Activated T-cell treated with anti-CD3 and anti-CD28 coated beads, Interleukin-2, amount 50 U/mL, for 72 hours (primary cell): ENCODE data around the gene SUMF2. TPM values are rescaled to one million over a fixed set of nuclear protein-coding genes. Genes with fewer than 3 reads are reported as not detected.
"Not testable (repeated sequence)": the region's sequence is repeated elsewhere in the genome, so short reads cannot be mapped to it uniquely, and the experiment has no call there.

Experiments used
- ATAC-seq, 2 donors: fragments of 150-1000 bp; cut with Tn5 transposase; replicated peaks in 1 of 2; 2 replicates each; pipeline ENCODE4 v1.10.0; 2021; ENCODE audit warnings: moderate library complexity in 2 of 2, mild to moderate bottlenecking in 1 of 2
- DNase-seq, 2 donors: peaks; one replicate each; pipeline ENCODE4 v3.0.0; 2021 to 2022; ENCODE audit warnings: mixed read lengths in 1 of 2
- H3K27ac Mint-ChIP-seq: one replicate; pipeline ENCODE4 v1.8.0; 2022; ENCODE audit warnings: mild to moderate bottlenecking, moderate library complexity, mixed read lengths
- H3K27me3 Mint-ChIP-seq: one replicate; pipeline ENCODE4 v1.8.0; 2022; ENCODE audit warnings: low read depth, mixed read lengths
- H3K36me3 Mint-ChIP-seq, 2 donors: one replicate each; pipeline ENCODE4 v1.8.0; 2022; ENCODE audit warnings: mixed read lengths in 2 of 2, mild to moderate bottlenecking in 1 of 2; ENCODE audit not compliant: insufficient read depth in 2 of 2
- H3K4me1 Mint-ChIP-seq: one replicate; pipeline ENCODE4 v1.8.0; 2022; ENCODE audit warnings: low read depth, mixed read lengths
- H3K4me3 Mint-ChIP-seq, 2 donors: one replicate each; pipeline ENCODE4 v1.8.0; 2022; ENCODE audit warnings: mild to moderate bottlenecking in 2 of 2, mixed read lengths in 2 of 2, moderate library complexity in 2 of 2
- H3K9me3 Mint-ChIP-seq, 2 donors: one replicate each; pipeline ENCODE4 v1.8.0; 2022; ENCODE audit warnings: mixed read lengths in 2 of 2
- total RNA-seq, 2 donors: library from RNA; stranded (reverse); gene quantifications; one replicate each; pipeline ENCODE4 v1.2.3, GENCODE V29; 2022

SUMF2 gene
- total RNA-seq, 2 donors from 2014 or later: 125 to 141 TPM

DNA sequence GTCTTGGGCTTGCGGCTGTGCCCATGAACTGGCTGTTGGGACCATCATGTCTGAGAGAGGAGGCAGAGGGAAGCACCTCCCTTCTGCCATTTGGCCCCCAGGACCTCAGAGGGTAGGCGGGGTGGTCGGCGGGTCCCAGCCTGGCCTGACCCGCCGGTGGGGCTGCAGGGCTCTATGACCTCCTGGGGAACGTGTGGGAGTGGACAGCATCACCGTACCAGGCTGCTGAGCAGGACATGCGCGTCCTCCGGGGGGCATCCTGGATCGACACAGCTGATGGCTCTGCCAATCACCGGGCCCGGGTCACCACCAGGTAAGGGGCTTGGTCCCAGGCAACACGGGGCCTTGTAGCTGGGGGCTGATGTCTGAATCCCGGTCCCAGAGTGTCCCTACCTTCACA is 14.1 kb downstream of the SUMF2 start:
- H3K4me3 Mint-ChIP-seq: no peak overlapping the region
- H3K27ac Mint-ChIP-seq: no peak overlapping the region
- DNase-seq (no peak), ATAC-seq (no peak)
- H3K9me3 Mint-ChIP-seq: no peaks in the 10 kb centered on the region
- H3K4me1 Mint-ChIP-seq: peaks cover 8% of the 10 kb centered on the region
- no peaks in the 10 kb centered on the region for H3K27me3 Mint-ChIP-seq
- H3K36me3 Mint-ChIP-seq: peaks cover 3 to 20% of the 10 kb centered on the region in 2 donors

DNA sequence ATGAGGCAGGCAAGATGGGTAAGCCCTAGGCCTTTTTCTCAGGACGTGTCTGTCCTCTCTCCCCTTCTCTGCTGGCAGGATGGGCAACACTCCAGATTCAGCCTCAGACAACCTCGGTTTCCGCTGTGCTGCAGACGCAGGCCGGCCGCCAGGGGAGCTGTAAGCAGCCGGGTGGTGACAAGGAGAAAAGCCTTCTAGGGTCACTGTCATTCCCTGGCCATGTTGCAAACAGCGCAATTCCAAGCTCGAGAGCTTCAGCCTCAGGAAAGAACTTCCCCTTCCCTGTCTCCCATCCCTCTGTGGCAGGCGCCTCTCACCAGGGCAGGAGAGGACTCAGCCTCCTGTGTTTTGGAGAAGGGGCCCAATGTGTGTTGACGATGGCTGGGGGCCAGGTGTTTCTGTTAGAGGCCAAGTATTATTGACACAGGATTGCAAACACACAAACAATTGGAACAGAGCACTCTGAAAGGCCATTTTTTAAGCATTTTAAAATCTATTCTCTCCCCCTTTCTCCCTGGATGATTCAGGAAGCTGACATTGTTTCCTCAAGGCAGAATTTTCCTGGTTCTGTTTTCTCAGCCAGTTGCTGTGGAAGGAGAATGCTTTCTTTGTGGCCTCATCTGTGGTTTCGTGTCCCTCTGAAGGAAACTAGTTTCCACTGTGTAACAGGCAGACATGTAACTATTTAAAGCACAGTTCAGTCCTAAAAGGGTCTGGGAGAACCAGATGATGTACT is 15.5 kb downstream of the SUMF2 start:
- H3K4me3 Mint-ChIP-seq: no peak overlapping the region
- H3K27me3 Mint-ChIP-seq: no peaks in the 10 kb centered on the region
- no peak for ATAC-seq
- no peak for DNase-seq
- H3K27ac Mint-ChIP-seq: no peak overlapping the region
- H3K36me3 Mint-ChIP-seq: peaks cover 4 to 16% of the 10 kb centered on the region in 2 donors
- peaks cover 2% of the 10 kb centered on the region for H3K4me1 Mint-ChIP-seq
- H3K9me3 Mint-ChIP-seq: no peaks in the 10 kb centered on the region

DNA sequence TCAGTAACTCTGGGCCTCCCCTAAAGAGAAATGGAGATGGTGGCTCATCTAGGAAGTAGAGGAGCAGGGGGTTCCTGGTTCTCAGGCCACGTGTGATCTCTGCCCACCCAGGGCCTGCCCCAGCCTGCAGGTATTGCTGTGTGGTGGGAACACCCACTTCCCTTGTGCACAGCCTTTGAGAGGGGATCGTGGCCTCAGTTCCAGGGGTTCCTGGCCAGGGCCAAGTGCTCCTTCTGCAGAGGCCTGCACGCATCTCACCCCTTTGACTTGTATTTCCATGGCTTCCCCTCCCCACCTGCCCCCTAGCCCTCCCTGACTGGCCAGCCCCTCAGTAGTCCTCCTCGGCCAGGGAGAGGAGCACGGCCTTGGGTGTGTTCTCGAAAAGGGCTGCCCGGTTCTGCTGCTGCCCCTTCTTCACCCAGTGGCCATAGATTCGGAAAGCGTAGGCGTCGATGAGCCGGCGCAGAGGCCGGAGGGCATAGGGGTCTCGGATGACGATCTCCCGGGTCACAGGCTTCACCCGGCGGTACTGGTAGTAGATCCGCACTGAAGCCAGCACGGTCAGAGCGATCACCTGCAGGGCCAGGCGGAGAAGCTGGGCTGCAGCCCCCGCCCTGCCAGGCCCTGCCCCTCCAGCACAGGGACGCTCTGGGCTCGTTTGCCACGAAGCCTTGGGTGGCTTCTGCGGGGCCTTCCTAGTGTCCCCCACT is 16.8 kb downstream of the SUMF2 start:
- H3K36me3 Mint-ChIP-seq: peaks cover 4 to 16% of the 10 kb centered on the region in 2 donors
- ATAC-seq, H3K4me1 Mint-ChIP-seq, H3K4me3 Mint-ChIP-seq, H3K27ac Mint-ChIP-seq, H3K9me3 Mint-ChIP-seq, DNase-seq, H3K27me3 Mint-ChIP-seq: not testable (repeated sequence)

DNA sequence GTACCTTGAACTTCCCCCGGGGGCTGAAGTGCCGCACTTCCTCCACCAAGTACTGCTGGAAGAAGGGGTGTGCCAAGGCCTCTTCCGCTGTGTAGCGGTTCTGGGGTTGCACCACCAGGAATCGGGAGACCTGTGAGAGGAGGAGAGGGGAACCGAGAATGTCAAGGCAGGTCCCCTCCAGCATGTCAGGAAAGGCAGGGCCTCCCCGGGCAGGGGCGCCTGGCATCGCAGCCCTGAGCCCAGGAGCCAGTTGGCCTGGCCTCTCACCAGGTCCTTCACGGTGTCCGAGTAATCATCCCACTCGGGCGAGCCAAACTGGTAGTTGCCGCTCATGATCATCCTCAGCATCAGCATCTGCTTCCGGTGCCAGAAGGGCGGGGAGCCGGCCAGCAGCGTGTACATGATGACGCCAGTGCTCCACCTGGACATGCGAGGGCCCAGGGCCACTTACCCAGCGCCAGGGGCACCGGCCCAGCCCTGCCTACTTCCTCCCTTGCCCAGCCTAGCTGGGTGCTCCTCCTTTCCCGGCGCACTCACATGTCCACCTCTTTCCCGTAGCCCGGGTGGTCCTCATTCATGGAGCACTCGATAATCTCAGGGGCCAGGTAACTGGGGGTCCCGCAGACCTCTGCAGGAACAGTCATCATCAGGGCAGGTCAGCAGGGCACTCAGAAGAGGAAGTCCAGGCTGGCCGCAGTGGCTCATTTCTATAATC is 17.7 kb downstream of the SUMF2 start:
- Mint-ChIP-seq H3K9me3 (no peaks in the 10 kb centered on the region), H3K36me3 (peaks cover 2 to 14% of the 10 kb centered on the region in 2 donors), H3K27me3 (no peaks in the 10 kb centered on the region)

DNA sequence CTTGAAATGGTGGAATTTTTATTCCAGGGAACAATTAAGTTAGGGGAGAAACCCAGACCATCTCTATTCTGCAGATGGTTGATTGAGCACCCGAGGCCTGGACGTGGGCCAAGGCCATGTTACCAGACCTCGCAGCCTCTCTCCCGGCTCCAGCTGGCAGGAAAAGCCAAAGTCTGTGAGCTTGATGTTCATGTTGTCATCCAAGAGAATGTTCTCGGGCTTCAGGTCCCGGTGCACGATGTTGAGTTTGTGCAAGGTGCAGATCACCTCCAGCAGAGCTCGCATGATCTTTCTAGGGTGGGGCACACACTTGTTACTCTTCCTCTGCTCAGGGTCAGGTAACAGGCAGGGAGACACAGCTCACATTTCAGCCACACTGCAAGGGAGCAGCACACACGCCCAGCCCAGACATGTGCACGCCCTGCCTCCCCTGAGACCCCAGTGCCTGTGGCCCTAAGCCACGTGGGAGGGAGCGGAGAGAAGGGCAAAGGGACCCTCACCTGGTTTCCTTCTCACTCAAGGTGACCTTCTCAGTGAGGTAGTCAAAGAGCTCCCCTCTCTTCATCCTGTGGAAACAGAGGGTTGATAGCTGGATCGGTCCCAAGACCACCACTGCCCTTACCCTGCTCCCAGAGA is 19.2 kb downstream of the SUMF2 start:
- no peaks in the 10 kb centered on the region for H3K27me3 Mint-ChIP-seq
- H3K9me3 Mint-ChIP-seq: no peaks in the 10 kb centered on the region
- H3K27ac Mint-ChIP-seq: no peak overlapping the region
- no peak overlapping the region for H3K4me3 Mint-ChIP-seq
- peaks cover 1 to 13% of the 10 kb centered on the region in 2 donors for H3K36me3 Mint-ChIP-seq
- DNase-seq (no peak), ATAC-seq (no peak)
- H3K4me1 Mint-ChIP-seq: no peaks in the 10 kb centered on the region

More for the DNA sequence above, 17.7 kb downstream of the SUMF2 start:
- Mint-ChIP-seq H3K4me3 (no peak overlapping the region), H3K27ac (no peak overlapping the region), H3K4me1 (no peaks in the 10 kb centered on the region)
- DNase-seq: no peak
- no peak for ATAC-seq

DNA sequence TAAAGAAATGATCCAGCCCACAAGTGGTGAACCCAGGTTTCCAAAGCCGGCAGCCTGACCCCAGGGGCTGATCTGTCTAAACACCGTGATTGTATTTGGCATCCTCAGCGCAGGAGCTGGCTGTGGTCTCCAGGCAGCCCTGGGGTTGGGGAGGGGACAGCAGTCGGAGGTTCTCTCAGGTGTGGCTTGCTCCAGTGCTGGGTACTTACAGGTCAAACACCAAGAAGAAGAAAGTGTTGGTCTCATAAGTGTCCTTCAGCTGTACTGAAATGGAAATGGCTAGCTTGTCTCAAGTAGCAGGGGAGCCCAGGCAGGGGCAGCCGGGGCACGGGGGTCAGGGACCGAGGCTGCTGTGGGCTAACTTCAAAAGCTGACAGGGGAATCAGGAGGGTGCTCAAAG is 22.7 kb downstream of the SUMF2 start:
- ATAC-seq: no peak
- Mint-ChIP-seq H3K36me3 (peaks cover 1 to 2% of the 10 kb centered on the region in 2 donors), H3K4me3 (no peak overlapping the region), H3K27me3 (no peaks in the 10 kb centered on the region), H3K27ac (no peak overlapping the region), H3K4me1 (no peaks in the 10 kb centered on the region), H3K9me3 (no peaks in the 10 kb centered on the region)
- DNase-seq: no peak

DNA sequence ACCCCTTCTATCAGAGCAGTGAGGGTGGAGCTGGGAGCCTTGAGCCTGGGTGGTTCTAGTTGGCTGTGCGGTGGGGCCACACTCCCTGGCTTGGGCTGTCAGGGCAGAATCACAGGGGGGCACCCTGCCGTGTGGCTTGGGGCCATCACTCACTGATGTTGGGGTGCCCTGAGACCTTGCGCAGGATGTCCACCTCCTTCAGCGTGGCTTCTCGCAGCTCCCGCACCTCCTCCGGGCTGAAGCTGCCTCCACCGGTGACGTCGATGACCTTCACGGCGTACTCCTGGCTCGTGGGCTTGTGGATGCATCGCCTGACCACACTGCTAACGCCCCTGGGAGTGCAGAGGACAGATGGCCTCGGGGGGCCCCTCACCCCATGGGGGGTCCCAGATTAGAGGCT is 23.4 kb downstream of the SUMF2 start:
- Mint-ChIP-seq H3K4me1 (no peaks in the 10 kb centered on the region), H3K4me3 (no peak overlapping the region), H3K27me3 (no peaks in the 10 kb centered on the region), H3K36me3 (peaks cover 1 to 2% of the 10 kb centered on the region in 2 donors), H3K27ac (no peak overlapping the region), H3K9me3 (no peaks in the 10 kb centered on the region)
- DNase-seq (no peak), ATAC-seq (no peak)

DNA sequence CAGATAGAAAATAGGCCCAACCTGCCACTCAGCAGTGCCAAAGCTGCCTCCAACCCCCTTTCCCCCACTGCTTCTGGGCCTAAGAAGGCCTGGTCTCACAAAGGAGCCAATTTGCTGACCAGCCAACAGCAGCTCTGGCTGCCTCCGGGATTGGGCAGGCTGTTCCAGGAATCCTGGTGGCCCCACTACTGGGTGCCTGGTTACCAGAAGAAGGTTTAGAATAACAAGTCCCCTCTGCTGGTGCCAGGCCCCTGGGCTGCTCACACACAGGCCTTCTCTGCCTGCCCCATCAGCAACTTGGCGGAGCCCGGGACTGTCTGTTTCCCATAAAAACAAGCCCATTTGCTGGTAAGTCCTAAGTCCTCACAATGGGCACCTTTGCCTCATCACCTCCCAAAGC is 27.5 kb downstream of the SUMF2 start:
- peak; percentile 10 to 12 for ATAC-seq
- no peak overlapping the region for H3K4me3 Mint-ChIP-seq

DNA sequence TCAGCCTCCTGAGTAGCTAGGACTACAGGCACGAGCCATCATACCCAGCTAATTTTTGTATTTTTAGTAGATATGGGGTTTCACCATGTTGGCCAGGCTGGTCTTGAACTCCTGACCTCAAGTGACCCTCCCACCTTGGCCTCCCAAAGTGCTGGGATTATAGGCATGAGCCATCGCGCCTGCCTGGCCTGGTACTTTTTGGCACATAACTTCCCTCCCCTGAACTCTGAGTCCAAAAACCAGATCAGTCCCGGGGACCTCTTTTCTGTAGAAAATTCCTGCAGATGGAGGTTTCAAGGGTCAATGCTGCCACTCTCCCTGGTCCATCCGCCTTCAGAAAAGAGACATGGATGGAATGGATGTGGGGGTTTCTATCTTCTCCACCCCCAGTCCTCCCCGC is 28.3 kb downstream of the SUMF2 start:
- not testable (repeated sequence) for ATAC-seq, H3K4me1 Mint-ChIP-seq, H3K27me3 Mint-ChIP-seq, H3K4me3 Mint-ChIP-seq, H3K9me3 Mint-ChIP-seq, H3K27ac Mint-ChIP-seq, DNase-seq, H3K36me3 Mint-ChIP-seq

More for the DNA sequence above, 27.5 kb downstream of the SUMF2 start:
- no peaks in the 10 kb centered on the region for H3K9me3 Mint-ChIP-seq
- no peaks in the 10 kb centered on the region for H3K27me3 Mint-ChIP-seq
- no peak overlapping the region for H3K27ac Mint-ChIP-seq
- no peaks in the 10 kb centered on the region for H3K4me1 Mint-ChIP-seq
- H3K36me3 Mint-ChIP-seq: peaks cover 2 to 4% of the 10 kb centered on the region in 2 donors
- DNase-seq: no peak

DNA sequence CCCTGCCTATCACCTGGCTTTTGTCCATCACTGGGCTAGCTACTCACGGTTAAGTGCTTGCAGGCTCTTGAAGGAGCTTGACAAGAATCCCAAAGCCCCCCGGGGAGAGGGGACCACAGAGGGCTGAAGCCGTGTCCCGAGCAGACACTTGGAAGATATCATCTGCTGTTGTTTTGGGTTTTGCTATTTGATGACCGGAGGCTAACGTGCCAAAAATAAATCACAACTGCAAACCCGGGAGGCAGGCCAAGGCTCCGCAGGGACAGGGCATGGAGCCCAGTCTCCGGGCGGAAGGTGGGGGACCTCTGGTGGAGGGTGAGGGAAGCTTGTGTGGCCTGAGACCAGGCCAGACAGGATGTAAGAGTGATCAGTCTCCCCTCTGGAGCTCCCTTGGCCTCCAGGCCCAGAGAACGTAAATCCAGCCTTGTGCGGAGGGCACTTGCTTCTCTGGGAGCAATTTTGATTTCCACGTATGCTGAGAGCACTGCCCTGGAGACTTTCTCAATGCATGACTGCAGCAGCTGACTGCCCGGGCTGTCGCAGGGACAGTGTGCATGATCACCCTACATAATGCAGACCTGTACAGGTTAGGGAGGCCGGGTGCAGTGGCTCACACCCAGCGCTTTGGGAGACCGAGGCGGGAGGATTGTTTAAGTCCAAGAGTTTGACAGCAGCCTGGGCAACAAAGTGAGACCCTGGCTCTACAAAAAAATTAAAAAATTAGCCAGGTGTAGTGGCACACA is 28.9 kb downstream of the SUMF2 start, which contains the start of gene PHKG1:
PHKG1 (minus strand) TSS at position 164 of the 743 bp plus-strand sequence. CDS start 4,011 bp downstream, outside the sequence.
- Mint-ChIP-seq H3K36me3 (peaks cover 2 to 5% of the 10 kb centered on the region in 2 donors), H3K4me3 (no peak within 1 kb of the TSS), H3K4me1 (no peaks in the 10 kb centered on the region), H3K27ac (no peak within 1 kb of the TSS), H3K27me3 (no peaks in the 10 kb centered on the region), H3K9me3 (no peaks in the 10 kb centered on the region)
- ATAC-seq: peak; percentile 18 to 23
- DNase-seq: no peak

DNA sequence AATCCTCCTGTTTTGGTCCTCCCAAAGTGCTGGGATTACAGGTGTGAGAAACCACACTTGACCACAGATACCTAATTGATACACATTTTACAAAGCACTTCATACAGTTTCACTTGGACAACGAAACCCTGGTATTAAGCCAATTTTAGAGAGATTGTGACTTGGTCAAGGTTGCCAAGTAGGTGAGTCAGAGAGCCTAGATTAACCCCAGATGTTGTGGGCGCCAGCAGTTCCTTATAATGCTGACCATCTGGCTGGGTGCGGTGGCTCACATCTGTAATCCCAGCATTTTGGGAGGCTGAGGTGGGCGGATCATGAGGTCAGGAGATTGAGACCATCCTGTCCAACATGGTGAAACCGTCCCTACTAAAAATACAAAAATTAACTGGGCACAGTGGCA is 33.6 kb downstream of the SUMF2 start:
- Mint-ChIP-seq H3K9me3 (no peaks in the 10 kb centered on the region), H3K4me1 (no peaks in the 10 kb centered on the region), H3K4me3 (no peak overlapping the region), H3K27me3 (no peaks in the 10 kb centered on the region), H3K36me3 (peaks cover 12% of the 10 kb centered on the region in 2 donors), H3K27ac (no peak overlapping the region)
- ATAC-seq: no peak
- no peak for DNase-seq

DNA sequence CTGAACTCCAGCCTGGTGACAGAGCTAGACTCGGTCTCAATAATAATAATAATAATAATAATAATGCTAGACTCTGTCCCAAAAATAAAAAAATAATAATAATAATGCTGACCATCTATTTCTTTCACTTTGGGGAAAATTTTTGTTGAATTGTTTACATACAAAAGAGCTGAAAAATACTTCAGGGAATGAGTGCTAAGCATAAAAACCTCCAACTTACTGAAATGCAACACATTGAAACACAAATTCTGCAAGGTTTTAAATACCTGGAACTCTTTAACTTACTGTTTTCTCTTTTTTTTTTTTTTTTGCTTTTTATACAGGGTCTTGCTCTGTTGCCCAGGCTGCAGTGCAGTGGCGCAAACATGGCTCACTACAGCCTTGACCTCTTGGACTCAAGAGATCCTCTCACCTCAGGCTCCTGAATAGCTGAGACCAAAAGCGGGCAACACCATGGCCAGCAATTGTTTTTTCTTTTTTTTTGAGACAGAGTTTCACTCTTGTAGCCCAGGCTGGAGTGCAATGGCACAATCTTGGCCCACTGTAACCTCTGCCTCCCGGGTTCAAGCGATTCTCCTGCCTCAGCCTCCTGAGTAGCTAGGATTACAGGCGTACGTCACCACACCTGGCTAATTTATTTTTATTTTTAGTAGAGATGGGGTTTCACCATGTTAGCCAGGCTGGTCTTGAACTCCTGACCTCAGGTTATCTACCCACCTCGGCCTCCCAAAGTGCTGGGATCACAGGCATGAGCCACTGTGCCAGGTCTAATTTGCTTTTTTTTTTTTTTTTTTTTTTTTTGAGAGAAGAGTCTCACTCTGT is 34.3 kb downstream of the SUMF2 start:
- H3K27ac Mint-ChIP-seq, H3K27me3 Mint-ChIP-seq, ATAC-seq, H3K4me1 Mint-ChIP-seq, H3K4me3 Mint-ChIP-seq, DNase-seq, H3K9me3 Mint-ChIP-seq: not testable (repeated sequence)
- peaks cover 12% of the 10 kb centered on the region in 2 donors for H3K36me3 Mint-ChIP-seq
